Esophagus muscularis mucosa (tissue), 3 donors: Measurements from ENCODE around the gene AKAP13.

Experiments
- POLR2A ChIP-seq: fragments of 450-650 bp; IDR thresholded peaks from one replicate; pipeline ENCODE4 v1.6.1; 2017; ENCODE audit warnings: antibody characterized with exemption, moderate library complexity, mild to moderate bottlenecking, low read depth
- TF ChIP-seq, protein P1 (sequence below), 3 experiments: fragments of 200-600 bp in 2 of 3; fragments of 450-650 bp in 1 of 3; sonication (generic) in 2 of 3; IDR thresholded peaks; one replicate each; pipeline ENCODE4 v1.5.1; 2017 to 2019; ENCODE audit warnings: antibody characterized with exemption in 3 of 3, mild to moderate bottlenecking in 2 of 3, moderate library complexity in 1 of 3

DNA sequence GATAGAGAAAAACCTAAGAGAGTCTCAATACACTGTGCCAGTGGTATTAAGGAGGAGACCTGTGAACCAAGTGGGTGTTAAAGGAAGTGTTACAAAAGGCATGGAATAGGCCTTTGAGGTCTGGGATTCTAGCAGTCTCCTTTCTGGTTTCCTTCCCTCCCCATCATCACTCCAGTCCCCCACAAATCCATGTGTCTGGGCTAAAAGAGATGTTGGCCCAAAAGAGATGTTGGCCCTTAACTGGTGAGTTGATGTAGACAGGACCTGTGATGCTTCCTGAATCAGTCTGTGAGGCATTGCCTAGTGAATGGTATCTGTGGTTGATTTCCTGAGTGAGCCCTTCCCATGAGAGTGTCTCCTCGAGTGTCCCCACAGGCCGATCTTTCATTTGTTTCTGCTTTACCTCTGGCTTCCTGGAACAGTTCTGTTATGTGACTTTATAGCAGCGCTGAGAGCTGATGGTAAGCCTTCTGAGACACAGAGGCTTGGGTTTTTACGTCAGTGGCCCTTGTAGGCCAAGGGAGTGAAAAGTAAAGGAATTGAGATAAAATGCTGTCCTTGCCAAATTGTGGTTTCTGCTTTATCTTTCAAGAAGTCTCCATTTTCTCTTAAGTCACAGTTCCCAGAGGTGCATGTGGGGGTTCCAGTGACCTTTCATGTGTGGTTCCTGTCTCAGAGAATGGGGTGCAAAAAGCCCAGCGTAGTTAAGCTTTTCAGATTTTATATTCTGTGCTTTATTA is 326.5 kb downstream of the AKAP13 start:
- no peak for TF ChIP-seq POLR2A
- TF ChIP-seq, protein P1, sequence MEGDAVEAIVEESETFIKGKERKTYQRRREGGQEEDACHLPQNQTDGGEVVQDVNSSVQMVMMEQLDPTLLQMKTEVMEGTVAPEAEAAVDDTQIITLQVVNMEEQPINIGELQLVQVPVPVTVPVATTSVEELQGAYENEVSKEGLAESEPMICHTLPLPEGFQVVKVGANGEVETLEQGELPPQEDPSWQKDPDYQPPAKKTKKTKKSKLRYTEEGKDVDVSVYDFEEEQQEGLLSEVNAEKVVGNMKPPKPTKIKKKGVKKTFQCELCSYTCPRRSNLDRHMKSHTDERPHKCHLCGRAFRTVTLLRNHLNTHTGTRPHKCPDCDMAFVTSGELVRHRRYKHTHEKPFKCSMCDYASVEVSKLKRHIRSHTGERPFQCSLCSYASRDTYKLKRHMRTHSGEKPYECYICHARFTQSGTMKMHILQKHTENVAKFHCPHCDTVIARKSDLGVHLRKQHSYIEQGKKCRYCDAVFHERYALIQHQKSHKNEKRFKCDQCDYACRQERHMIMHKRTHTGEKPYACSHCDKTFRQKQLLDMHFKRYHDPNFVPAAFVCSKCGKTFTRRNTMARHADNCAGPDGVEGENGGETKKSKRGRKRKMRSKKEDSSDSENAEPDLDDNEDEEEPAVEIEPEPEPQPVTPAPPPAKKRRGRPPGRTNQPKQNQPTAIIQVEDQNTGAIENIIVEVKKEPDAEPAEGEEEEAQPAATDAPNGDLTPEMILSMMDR (IDR thresholded peaks at IDR 0.05) = no peak
